Measurements from ENCODE around the gene CYTH2. TPM values are rescaled to one million over a fixed set of nuclear protein-coding genes. Genes with fewer than 3 reads are reported as not detected.
A peak's percentile ranks its signal among the peaks of the same experiment; 100 is the strongest.

CYTH2 gene
- polyA plus RNA-seq, 4 donors: 44.3 to 55.1 (median 54.8) TPM

DNA sequence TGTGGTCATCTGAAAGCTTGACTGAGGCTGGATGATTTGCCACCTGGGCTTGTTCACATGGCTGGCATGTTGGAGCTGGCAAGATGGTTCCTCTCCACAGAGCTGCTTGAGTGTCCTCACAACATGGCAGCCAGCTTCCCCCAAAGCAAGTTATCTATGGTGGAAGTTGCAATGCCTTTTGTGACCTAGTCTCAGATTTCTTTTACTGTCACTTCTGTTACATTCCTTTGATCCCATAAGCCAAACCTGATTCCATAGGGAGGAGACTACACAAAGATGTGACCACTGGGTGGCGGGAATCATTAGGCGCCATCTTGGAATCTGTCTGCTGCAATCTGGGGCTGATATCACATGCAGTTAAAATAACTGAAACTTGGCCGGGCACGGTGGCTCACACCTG lies 60.0 kb downstream of the CYTH2 start:
- H3K27ac ChIP-seq (ENCODE audit: low read depth in 1 of 3, low read length in 2 of 3): no peak overlapping the region
- H3K9me3 ChIP-seq (ENCODE audit: control insufficient read depth in 2 of 2, insufficient read depth in 1 of 2, low read depth in 1 of 2, low read length in 1 of 2): peaks cover 3 to 36% of the 10 kb centered on the region in 2 donors
- no peaks in the 10 kb centered on the region for H3K36me3 ChIP-seq (ENCODE audit: control insufficient read depth in 3 of 3, insufficient read depth in 2 of 3, low read depth in 1 of 3, low read length in 3 of 3)
- H3K4me1 ChIP-seq (ENCODE audit: control insufficient read depth in 3 of 3, insufficient read depth in 2 of 3, low read depth in 1 of 3, low read length in 2 of 3): no peaks in the 10 kb centered on the region
- FAIRE-seq: no peak
- H3K4me3 ChIP-seq (ENCODE audit: low read depth in 1 of 3, low read length in 3 of 3): no peak overlapping the region
- no peaks in the 10 kb centered on the region for H3K27me3 ChIP-seq (ENCODE audit: control insufficient read depth in 3 of 3, insufficient read depth in 3 of 3, low read length in 3 of 3)
- DNase-seq: no peak
- WGBS, 3 donors: 89 to 92% (median 92%) methylated on average over 4 of the region's 4 CpGs

DNA sequence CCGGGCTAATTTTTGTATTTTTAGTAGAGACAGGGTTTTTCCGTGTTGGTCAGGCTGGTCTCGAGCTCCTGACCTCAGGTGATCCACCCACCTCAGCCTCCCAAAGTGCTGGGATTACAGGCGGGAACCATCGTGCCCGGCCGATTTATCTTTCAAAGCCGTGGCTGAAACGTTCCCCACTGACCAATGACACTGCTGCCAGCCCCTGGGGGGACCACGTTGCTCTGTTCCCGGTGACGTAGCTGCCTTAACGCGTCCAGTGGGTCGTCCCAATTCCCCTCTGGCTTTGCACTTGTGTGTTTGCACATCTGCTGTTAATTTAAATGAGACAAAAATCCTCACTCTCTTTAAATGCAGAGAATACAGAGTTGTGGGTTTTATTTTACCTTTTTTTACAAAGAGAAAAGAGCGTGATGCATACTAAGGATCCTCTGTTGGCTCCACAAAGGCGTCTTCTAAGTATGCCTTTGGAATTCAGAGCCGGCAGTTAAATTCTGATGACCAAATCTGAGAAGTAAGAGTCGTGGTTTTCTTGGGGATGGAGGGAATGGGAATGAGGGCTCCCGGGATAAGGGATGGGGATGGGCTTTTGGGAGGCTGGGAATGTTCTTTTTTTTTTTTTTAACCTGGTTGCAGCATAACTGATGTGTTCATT lies 61.0 kb downstream of the CYTH2 start:
- 32 to 59% (median 36%) methylated on average over 20 of the region's 20 CpGs for WGBS, 3 donors

DNA sequence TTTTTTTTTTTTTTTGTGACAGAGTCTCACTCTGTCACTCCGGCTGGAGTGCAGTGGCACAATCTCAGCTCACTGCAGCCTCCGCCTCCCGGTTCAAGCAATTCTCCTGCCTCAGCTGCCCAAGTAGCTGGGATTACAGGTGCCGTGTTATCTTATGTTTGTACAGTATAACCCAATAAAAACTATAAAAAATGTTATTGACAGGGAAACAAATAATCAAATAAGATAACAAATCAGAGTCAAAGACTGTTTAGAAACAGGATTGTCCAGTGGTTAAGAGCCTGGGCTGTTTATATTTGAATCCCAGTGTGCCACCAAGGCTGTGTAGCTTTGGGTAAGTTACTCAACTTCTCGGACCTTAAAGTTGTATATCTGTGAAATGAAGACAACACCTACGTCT lies 61.6 kb downstream of the CYTH2 start:
- 14 to 63% (median 36%) methylated on average over 6 of the region's 6 CpGs for WGBS, 3 donors

More for the DNA sequence above, 61.0 kb downstream of the CYTH2 start:
- Histone ChIP-seq H3K27ac (ENCODE audit: low read depth in 1 of 3, low read length in 2 of 3) (no peak overlapping the region), H3K9me3 (ENCODE audit: control insufficient read depth in 2 of 2, insufficient read depth in 1 of 2, low read depth in 1 of 2, low read length in 1 of 2) (peaks cover 1 to 29% of the 10 kb centered on the region in 2 donors), H3K27me3 (ENCODE audit: control insufficient read depth in 3 of 3, insufficient read depth in 3 of 3, low read length in 3 of 3) (no peaks in the 10 kb centered on the region), H3K4me3 (ENCODE audit: low read depth in 1 of 3, low read length in 3 of 3) (no peak overlapping the region), H3K36me3 (ENCODE audit: control insufficient read depth in 3 of 3, insufficient read depth in 2 of 3, low read depth in 1 of 3, low read length in 3 of 3) (no peaks in the 10 kb centered on the region), H3K4me1 (ENCODE audit: control insufficient read depth in 3 of 3, insufficient read depth in 2 of 3, low read depth in 1 of 3, low read length in 2 of 3) (no peaks in the 10 kb centered on the region)
- DNase-seq: no peak
- FAIRE-seq: no peak

More for the DNA sequence above, 61.6 kb downstream of the CYTH2 start:
- H3K4me3 ChIP-seq (ENCODE audit: low read depth in 1 of 3, low read length in 3 of 3): no peak overlapping the region
- DNase-seq (peak in 1 of 2 donors; percentile 58), FAIRE-seq (no peak)
- H3K27me3 ChIP-seq (ENCODE audit: control insufficient read depth in 3 of 3, insufficient read depth in 3 of 3, low read length in 3 of 3): no peaks in the 10 kb centered on the region
- H3K9me3 ChIP-seq (ENCODE audit: control insufficient read depth in 2 of 2, insufficient read depth in 1 of 2, low read depth in 1 of 2, low read length in 1 of 2): peaks cover 1 to 29% of the 10 kb centered on the region in 2 donors
- H3K27ac ChIP-seq (ENCODE audit: low read depth in 1 of 3, low read length in 2 of 3): no peak overlapping the region
- no peaks in the 10 kb centered on the region for H3K36me3 ChIP-seq (ENCODE audit: control insufficient read depth in 3 of 3, insufficient read depth in 2 of 3, low read depth in 1 of 3, low read length in 3 of 3)
- H3K4me1 ChIP-seq (ENCODE audit: control insufficient read depth in 3 of 3, insufficient read depth in 2 of 3, low read depth in 1 of 3, low read length in 2 of 3): no peaks in the 10 kb centered on the region

Other genes with a start within 250 kb of the CYTH2 start
- 10 to 100 TPM; 13.0 to 36.1 (median 16.8) TPM for gene CARD8, start 213.5 kb upstream of the CYTH2 start, polyA plus RNA-seq
- gene ZNF114, start 199.3 kb upstream of the CYTH2 start, polyA plus RNA-seq: 1 to 10 TPM in 1 of 4 donors, under 1 TPM in 1, not detected in 2; 0.36 to 3.0 TPM
- gene EMP3, start 143.8 kb upstream of the CYTH2 start, polyA plus RNA-seq: 10 to 100 TPM in 3 of 4 donors, 1 to 10 TPM in 1; 3.4 to 47.4 (median 19.7) TPM
- 10 to 100 TPM in 2 of 4 donors, 1 to 10 TPM in 2; 5.9 to 13.2 (median 10.6) TPM for gene TMEM143, start 105.4 kb upstream of the CYTH2 start, polyA plus RNA-seq
- gene SYNGR4, start 105.0 kb upstream of the CYTH2 start, polyA plus RNA-seq: under 1 TPM in 2 of 4 donors, not detected in 2; 0.06 to 0.15 TPM
- 100 to 1,000 TPM in 3 of 4 donors, 10 to 100 TPM in 1; 95.4 to 288 (median 166) TPM for gene KDELR1, start 77.8 kb upstream of the CYTH2 start, polyA plus RNA-seq
- gene GRIN2D, start 75.7 kb upstream of the CYTH2 start, polyA plus RNA-seq: under 1 TPM in 2 of 4 donors, not detected in 2; 0.25 to 0.27 TPM
- gene GRWD1, start 23.4 kb upstream of the CYTH2 start, polyA plus RNA-seq: 10 to 100 TPM in 2 of 4 donors, 1 to 10 TPM in 2; 5.6 to 19.5 (median 12.8) TPM
- gene KCNJ14, start 13.8 kb upstream of the CYTH2 start, polyA plus RNA-seq: under 1 TPM; 0.22 to 0.80 (median 0.35) TPM
- 1 to 10 TPM; 3.6 to 7.6 (median 7.1) TPM for gene LMTK3, start 42.5 kb downstream of the CYTH2 start, polyA plus RNA-seq
- gene SULT2B1, start 82.8 kb downstream of the CYTH2 start, polyA plus RNA-seq: 10 to 100 TPM in 3 of 4 donors, 1 to 10 TPM in 1; 3.4 to 28.1 (median 12.3) TPM
- 1 to 10 TPM in 1 of 4 donors, under 1 TPM in 1, not detected in 2; 0.22 to 4.9 TPM for gene SPACA4, start 137.4 kb downstream of the CYTH2 start, polyA plus RNA-seq
- 100 to 1,000 TPM in 1 of 4 donors, 10 to 100 TPM in 3; 76.6 to 104 (median 93.5) TPM for gene FAM83E, start 145.7 kb downstream of the CYTH2 start, polyA plus RNA-seq
- 1,000 to 10,000 TPM; 2,041 to 3,184 (median 2,596) TPM for gene RPL18, start 149.8 kb downstream of the CYTH2 start, polyA plus RNA-seq
- gene SPHK2, start 150.1 kb downstream of the CYTH2 start, polyA plus RNA-seq: 10 to 100 TPM; 22.1 to 85.7 (median 49.9) TPM
- 10 to 100 TPM in 3 of 4 donors, 1 to 10 TPM in 1; 7.1 to 40.3 (median 23.9) TPM for gene DBP, start 168.0 kb downstream of the CYTH2 start, polyA plus RNA-seq
- 10 to 100 TPM in 1 of 4 donors, 1 to 10 TPM in 3; 3.8 to 21.2 (median 6.5) TPM for gene CA11, start 176.8 kb downstream of the CYTH2 start, polyA plus RNA-seq
- gene NTN5, start 203.6 kb downstream of the CYTH2 start, polyA plus RNA-seq: under 1 TPM in 2 of 4 donors, not detected in 2; 0.24 to 0.32 TPM
- 100 to 1,000 TPM in 3 of 4 donors, 10 to 100 TPM in 1; 64.8 to 201 (median 117) TPM for gene FUT2, start 226.6 kb downstream of the CYTH2 start, polyA plus RNA-seq